NCI-H774 (cell line): ENCODE results near the gene SLC18A3.

Experiments
- DNase-seq: peaks from one replicate; lab custom pipeline; 2025; lab: John Stamatoyannopoulos, UW

SLC18A3 gene

DNA sequence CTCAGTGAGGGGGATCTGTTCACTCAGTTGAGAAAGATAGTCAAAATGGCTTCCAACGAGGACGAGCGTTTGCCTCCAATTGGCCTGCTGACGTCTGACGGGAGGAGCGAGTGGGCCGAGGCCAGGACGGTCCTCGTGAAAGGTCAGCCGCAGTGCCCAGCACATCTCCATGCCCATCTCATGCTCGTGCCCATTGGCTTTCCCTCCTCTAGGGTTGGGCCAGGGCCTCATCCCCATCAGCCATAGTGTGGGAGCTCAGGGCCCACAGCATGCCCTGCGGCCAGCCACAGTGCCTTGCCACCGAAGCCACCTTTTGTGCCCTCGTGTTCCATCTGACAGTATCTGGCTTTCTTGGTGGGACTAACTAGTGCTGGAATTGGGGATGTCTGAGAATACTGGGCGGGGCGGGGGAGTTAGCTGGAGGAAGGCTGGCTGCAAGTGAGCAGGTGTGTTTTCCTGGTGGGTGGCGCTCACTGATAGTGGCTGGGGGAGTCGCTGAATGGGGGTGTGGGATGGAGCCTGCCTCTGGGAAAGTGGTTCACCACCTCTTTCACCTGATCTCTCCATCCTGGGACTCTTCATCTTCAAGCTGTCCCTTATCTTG, 17.6 kb downstream of the SLC18A3 start:
- no peak for DNase-seq

GRCh38 chr10:49628599-49628998, 18.5 kb downstream of the SLC18A3 start:
- no peak for DNase-seq

- no peak for DNase-seq
Measured at GRCh38 chr10:49629431-49629881, 19.3 kb downstream of the SLC18A3 start.

DNA sequence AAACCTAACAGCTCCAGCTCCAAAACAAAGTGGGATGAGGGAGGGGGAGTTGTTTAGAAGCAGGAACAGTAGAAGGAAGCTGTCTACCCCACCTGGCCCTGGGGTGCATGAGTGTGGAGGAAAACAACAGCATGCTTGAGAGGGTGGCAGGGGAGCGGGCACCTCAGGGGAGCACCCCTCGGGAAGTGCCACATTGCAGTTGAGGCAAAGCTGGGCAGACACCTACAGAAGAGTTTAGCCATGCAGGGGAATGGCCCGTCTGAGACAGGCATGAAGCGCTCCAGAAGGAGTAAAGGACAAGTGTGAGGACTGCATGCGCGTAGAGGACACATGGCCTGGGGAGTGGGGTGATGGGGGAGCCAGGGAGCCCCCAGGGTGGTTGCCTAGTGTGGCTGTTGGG, 21.9 kb downstream of the SLC18A3 start:
- DNase-seq, result no peak

GRCh38 chr10:49632406-49633317, 22.6 kb downstream of the SLC18A3 start:
- DNase-seq, result no peak

DNA sequence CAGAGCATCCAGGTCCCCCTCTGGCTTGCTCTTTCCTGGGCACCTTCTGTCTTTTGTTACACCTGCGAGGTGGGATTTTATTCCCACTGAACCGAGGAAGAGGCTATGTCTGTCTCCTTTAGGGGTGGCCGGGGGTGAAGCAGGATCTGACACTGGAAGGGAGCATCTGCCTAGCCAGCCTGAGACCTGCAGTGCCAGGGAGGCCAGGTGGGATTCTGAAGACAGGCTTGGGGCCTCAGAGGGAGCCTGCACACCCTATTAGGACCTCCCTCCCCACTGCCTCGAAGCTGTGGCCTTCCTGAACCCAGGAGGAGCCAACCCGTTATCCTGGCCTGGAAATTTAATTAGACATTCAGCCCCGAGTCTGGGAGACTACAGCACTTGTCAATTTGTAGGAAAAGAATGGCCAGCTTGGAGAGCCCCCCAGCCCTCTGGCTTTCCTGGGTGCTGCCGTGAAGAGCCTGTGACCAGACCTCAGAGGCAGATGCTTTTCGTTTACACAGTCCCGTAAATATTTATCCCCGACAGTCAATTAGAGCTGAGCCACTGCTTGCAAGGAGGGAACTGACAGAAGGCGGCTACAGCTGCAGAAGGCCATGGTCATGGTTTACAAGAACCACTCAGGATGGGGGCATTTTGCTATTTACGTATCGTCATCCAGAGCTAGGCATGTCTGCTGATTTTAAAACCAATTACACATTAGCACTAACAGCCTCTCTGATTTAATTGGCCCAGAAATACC, 23.4 kb downstream of the SLC18A3 start:
- DNase-seq, result no peak

- DNase-seq, result no peak
Measured at GRCh38 chr10:49634069-49634660, 24.1 kb downstream of the SLC18A3 start.

DNA sequence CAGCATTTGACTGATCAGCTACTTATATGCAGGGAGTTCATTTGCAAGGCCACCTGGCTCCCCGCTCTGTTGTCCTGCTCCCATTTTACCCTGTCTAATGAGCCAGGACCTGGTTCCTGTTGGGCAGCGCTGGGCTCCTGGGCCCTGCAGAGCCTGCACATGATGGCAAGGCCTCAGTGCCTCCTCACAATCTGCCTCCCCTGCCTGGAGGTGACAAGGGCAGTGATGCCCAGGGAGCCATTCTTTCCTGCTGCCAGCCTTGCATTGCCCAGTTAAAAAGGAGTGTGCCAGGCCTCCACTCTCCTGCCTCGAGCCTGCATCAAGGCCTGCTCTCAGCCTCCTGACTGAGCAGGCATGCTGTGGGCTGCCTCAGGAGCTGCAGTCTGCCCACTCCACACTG, 32.2 kb downstream of the SLC18A3 start:
- DNase-seq, result no peak

DNA sequence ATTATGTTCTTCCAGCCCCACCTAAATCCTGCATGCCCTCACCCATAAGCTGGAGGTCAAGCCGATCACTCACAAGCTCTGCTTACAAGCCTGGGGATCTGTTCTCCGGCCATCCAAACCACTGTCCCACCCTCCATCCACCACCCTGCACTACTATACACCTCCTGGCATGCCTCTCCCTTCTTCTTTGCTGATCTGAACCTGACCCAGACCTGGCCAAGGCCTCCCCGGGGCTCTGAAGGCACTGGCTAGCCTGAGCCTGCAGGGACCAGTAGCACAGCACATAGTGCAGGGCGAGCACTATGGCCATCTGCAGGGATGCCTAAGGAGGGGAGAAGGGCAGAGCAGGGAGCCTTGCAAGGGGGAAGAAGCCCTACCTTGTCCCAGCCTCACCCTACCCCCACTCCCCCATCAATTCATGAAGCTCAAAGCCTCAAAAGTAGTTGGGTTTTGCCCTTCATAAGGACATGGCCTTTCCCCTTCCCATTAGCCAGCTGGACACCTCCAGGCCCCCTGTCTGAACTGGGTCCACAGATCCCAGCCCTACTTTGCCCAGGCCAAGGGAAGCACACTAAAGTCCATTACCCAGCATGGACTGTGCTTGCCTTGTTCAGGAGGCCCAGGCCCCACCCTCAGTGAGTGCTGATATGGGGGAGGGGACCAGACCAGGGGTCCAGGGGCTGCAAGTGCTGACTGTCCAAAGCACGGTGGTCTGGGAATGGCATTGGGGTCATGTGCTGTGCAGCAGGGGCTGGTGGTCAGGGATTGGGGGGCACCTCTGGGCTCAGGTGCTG, 33.3 kb downstream of the SLC18A3 start:
- no peak for DNase-seq

- DNase-seq, result no peak
Measured at GRCh38 chr10:49644035-49644646, 34.0 kb downstream of the SLC18A3 start.

- DNase-seq, result no peak
Measured at GRCh38 chr10:49645417-49645816, 35.3 kb downstream of the SLC18A3 start.

GRCh38 chr10:49645871-49646870, 36.1 kb downstream of the SLC18A3 start:
- DNase-seq, result no peak

DNA sequence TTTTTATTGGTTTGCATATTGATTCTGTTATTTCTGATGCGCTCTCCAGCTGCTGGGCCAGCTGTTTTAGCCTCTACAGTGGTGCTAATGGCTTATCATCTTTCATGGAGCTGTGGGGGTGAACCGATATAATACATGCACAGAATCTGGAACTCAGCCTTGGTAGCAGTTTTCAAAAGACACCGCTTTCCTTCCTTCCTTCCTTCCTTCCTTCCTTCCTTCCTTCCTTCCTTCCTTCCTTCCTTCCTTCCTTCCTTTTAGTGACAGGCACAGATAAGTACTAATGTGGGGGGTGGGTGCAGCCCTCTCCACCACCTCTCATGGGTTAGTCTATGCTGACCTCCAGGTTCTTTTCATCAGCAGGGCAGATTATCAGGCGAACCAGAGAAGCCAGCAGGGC, 37.4 kb downstream of the SLC18A3 start:
- DNase-seq, result no peak

DNA sequence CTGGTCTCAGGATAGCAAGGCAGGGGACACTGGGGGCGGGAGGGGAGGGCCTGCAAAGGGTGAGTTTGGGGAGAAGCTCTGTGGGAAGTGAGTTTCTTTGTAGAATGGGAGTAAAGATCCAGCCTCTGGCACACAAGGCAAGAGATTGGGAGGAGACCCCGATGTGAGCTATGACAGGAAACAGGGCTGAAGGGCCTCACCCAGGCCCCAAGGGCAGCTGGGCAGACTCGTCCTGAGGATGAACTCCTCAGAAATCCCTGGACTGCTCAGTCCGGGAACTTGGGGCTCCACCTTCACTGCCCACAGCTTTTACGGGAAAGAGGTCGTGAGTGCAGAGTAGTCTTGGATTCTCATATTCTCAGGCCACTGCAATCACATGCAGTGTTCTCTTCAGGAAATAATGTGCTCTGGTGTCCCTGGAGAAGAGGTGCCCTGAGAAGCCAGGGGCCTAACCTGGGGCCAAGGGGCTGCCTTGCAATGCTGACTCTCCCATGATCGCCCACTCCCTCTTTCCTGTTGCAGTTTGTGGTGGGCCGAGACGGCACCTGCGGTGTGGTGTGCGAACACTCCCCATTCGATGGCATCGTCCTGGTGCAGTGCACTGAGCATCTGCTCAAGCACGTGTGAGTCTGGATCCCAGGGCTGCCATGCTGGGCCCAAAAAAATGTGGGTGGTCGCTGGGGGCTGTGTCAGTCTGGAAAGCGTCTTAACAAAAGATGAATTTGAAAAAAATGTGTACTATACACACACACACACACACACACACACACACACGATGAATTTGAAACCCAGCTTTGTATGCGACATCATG, 38.1 kb downstream of the SLC18A3 start:
- no peak for DNase-seq

DNA sequence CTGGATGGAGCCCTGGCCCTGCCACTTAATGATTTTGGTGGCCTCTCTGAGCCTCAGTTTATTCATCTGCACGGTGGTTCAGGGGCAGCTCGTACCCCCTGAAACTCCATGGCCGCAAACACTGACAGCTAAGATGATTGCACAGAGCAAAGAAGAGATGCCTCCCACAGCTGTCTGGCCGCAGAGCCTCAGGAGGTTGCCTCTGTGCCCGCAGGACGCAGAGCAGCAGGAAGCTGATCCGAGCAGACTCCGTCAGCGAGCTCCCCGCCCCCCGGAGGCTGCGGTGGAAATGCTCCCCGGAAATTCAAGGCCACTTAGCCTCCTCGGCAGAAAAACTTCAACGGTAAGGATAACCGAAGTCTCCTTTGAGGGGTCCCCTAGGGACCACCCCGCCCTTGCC, 39.2 kb downstream of the SLC18A3 start:
- no peak for DNase-seq

- DNase-seq, result no peak
Measured at GRCh38 chr10:49649936-49650723, 40.0 kb downstream of the SLC18A3 start.

- DNase-seq, result no peak
Measured at GRCh38 chr10:49650724-49651034, 40.6 kb downstream of the SLC18A3 start.
